Heart left ventricle (tissue), 13 donors: ENCODE data around the gene ZNF597.

Experiments used
- CTCF ChIP-seq, 12 donors: fragments of 200-600 bp; sonication (generic) in 4 of 12; IDR thresholded peaks; one replicate each; pipeline versions ENCODE4 v1.5.0 to v1.8.0; 2018 to 2022; ENCODE audit warnings: antibody characterized with exemption in 12 of 12, mild to moderate bottlenecking in 5 of 12
- POLR2A ChIP-seq, 2 donors: fragments of 450-650 bp; IDR thresholded peaks; one replicate each; pipeline ENCODE4 v1.6.1; 2017; ENCODE audit warnings: antibody characterized with exemption in 2 of 2, mild to moderate bottlenecking in 2 of 2, moderate library complexity in 2 of 2
- donor health status: ischemic (EF 13 %, LVEDD 7.1; RV severe dilation, severe dysfunction).
- donor health status: DM: no; HTN: yes; CAD: no.
- donor health status: DM: no; HTN: no; CAD: no.
- donor health status: ischemic (EF 25% LVEDD 6.9; RV normal size, moderate dysfunction).
- donor health status: ischemic (EF 25% LVEDD 5.7; RV mildly dilated, moderate dysfunction).
- donor health status: ischemic (EF 35%, LVEDD 5.7; RV mildly dilated, moderate dysfunction).
- donor health status: nonischemic (EF 11% LVEDD 7.7; RV severe dilation, severe dysfunction).
- donor health status: DM: yes; HTN: yes; CAD: no.
- donor health status: PGD.
- donor health status: ischemic (EF 29% LVEDD 5.4; RV normal size, mild dysfunction).
- donor health status: nonischemic (EF 23%, LVEDD 6.1; RV moderate dilation, normal function).

DNA sequence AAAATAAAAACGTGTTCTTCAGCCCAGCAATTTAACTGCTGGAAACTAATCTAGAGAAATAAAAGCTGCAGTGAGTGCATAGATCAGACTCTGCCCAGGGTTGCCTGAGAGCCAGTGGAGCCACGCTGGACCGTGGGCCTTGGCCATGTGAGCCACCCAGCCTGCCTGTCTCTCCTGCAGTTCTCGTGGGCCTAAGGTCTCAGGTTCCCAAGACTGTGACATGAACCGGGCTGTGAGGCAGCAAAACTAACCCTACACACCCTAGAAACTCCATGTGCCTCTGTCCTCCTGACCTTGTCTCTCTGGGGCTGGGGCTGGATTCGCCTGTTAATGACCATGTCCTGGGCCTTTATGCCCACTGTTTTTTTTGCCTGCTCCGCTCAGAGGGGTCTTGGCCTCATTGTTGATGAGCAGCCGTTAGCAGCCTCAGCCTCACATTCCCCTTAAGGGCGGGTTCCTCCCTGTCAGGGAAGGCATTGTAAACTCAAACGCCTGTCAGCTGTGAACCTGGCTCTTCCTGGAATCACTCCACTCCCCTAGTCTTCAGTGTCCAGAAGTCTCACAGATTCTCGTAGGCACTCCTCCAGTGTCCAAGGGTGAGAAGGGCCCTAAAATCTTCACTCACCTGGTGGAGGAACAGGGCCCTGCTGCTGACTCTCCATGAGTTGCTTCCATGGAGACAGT, 35.1 kb upstream of the ZNF597 start:
- TF ChIP-seq CTCF (IDR thresholded peaks at IDR 0.05) (no peak), POLR2A (IDR thresholded peaks at IDR 0.05) (no peak)
